NB4 (cell line): ENCODE measurements around the gene CHST8.

Experiments
- DNase-seq: peaks from one replicate; pipeline ENCODE4 v3.0.0; 2010; ENCODE audit warnings: low read depth
- H3K4me3 ChIP-seq: one replicate; pipeline ENCODE4 v1.5.1; 2011; ENCODE audit warnings: mild to moderate bottlenecking, low read depth, low read length, moderate library complexity
- CTCF ChIP-seq: IDR thresholded peaks from one replicate; pipeline ENCODE4 v1.5.1; 2012; ENCODE audit warnings: low read depth, low read length
- MAX ChIP-seq: IDR thresholded peaks from 2 replicates; pipeline ENCODE4 v1.6.1; 2011; ENCODE audit warnings: low read depth, low read length
- MYC ChIP-seq: IDR thresholded peaks from 2 replicates; pipeline ENCODE4 v1.6.1; 2011; ENCODE audit warnings: low read depth, low read length
- POLR2A ChIP-seq: IDR thresholded peaks from 2 replicates; pipeline ENCODE4 v1.6.1; 2011; ENCODE audit warnings: mild to moderate bottlenecking; ENCODE audit not compliant: insufficient read length; ENCODE audit errors: extremely low read depth

The CHST8 gene

GRCh38 chr19:33789344-33789743, 167.6 kb downstream of the CHST8 start:
- no peak for TF ChIP-seq POLR2A
- no peak overlapping the region for H3K4me3 ChIP-seq
- DNase-seq, result no peak

GRCh38 chr19:33794683-33795369, 173.1 kb downstream of the CHST8 start:
- TF ChIP-seq POLR2A, result no peak
- TF ChIP-seq CTCF, result no peak
- TF ChIP-seq MYC, result no peak
- TF ChIP-seq MAX, result no peak
- no peak for DNase-seq
- H3K4me3 ChIP-seq, result peak overlapping the region; percentile 57

GRCh38 chr19:33795370-33796163, 173.8 kb downstream of the CHST8 start:
- H3K4me3 ChIP-seq, result peak overlapping the region; percentile 57
- DNase-seq, result peak; percentile 89
- 0 out of 2 replicates have a peak, but pooled peaks have one; percentile 22 for TF ChIP-seq MAX
- TF ChIP-seq MYC, result no peak
- TF ChIP-seq CTCF, result peak; percentile 26

- DNase-seq, result peak; percentile 64
- peak within 1 kb of the TSS; percentile 67 for H3K4me3 ChIP-seq
- peak; percentile 25; the same call in 1 of the 2 replicates for TF ChIP-seq MYC
- TF ChIP-seq CTCF, result no peak
Observed at GRCh38 chr19:33796164-33796875, 174.6 kb downstream of the CHST8 start, which contains the start of gene KCTD15. Gene KCTD15 (plus strand): TSS chr19:33796870. CDS start chr19:33800455, 3,585 bp downstream.

GRCh38 chr19:33797802-33798671, 176.3 kb downstream of the CHST8 start:
- peak; percentile 66 for DNase-seq
- H3K4me3 ChIP-seq, result peak overlapping the region; percentile 67
- TF ChIP-seq MYC, result no peak
- no peak for TF ChIP-seq POLR2A
- TF ChIP-seq CTCF, result no peak
- TF ChIP-seq MAX, result no peak

- TF ChIP-seq CTCF (no peak), POLR2A (no peak), MYC (no peak), MAX (no peak)
- DNase-seq, result no peak
- no peak overlapping the region for H3K4me3 ChIP-seq
Observed at GRCh38 chr19:33798681-33799111, 176.9 kb downstream of the CHST8 start.
